Loucy (cell line): Measurements from ENCODE around the gene BAG3.

Source experiments
- H2AFZ ChIP-seq: fragments of 200-600 bp; sonication (generic); 2 replicates; pipeline ENCODE4 v1.6.0; 2016; ENCODE audit warnings: antibody characterized with exemption, mild to moderate bottlenecking, low read length, moderate library complexity
- H3F3A ChIP-seq: fragments of 200-600 bp; 2 replicates; pipeline ENCODE4 v1.6.0; 2016; ENCODE audit warnings: antibody characterized with exemption, low read depth, mild to moderate bottlenecking
- H3K27me3 ChIP-seq: fragments of 200-600 bp; sonication (generic); 2 replicates; pipeline ENCODE4 v1.6.1; 2014; ENCODE audit warnings: low read length, mild to moderate bottlenecking; ENCODE audit not compliant: insufficient read depth, poor library complexity, severe bottlenecking
- H3K36me3 ChIP-seq: fragments of 200-600 bp; sonication (generic); 2 replicates; pipeline ENCODE4 v1.6.1; 2016; ENCODE audit warnings: low read length; ENCODE audit not compliant: insufficient read depth
- H3K4me1 ChIP-seq: fragments of 200-600 bp; sonication (generic); 2 replicates; pipeline ENCODE4 v1.5.1; 2014; ENCODE audit warnings: low read length, mild to moderate bottlenecking; ENCODE audit not compliant: insufficient read depth, poor library complexity, severe bottlenecking
- H3K4me2 ChIP-seq: fragments of 200-600 bp; sonication (generic); 2 replicates; pipeline ENCODE4 v1.6.0; 2014; ENCODE audit warnings: antibody characterized with exemption, low read length, low read depth, mild to moderate bottlenecking; ENCODE audit not compliant: poor library complexity, severe bottlenecking
- H3K4me3 ChIP-seq: fragments of 200-600 bp; sonication (generic); 2 replicates; pipeline ENCODE4 v1.5.1; 2014; ENCODE audit warnings: low read length, mild to moderate bottlenecking, mixed read lengths; ENCODE audit not compliant: poor library complexity, severe bottlenecking
- H3K79me2 ChIP-seq: fragments of 200-600 bp; sonication (generic); 2 replicates; pipeline ENCODE4 v1.6.1; 2014; ENCODE audit warnings: low read length; ENCODE audit not compliant: insufficient read depth
- H3K9ac ChIP-seq: fragments of 200-600 bp; sonication (generic); 2 replicates; pipeline ENCODE4 v1.6.0; 2014; ENCODE audit warnings: mild to moderate bottlenecking, low read depth, low read length, moderate library complexity; ENCODE audit not compliant: poor library complexity, severe bottlenecking
- H3K9me2 ChIP-seq: fragments of 200-600 bp; sonication (generic); replicated peaks from 2 replicates; pipeline ENCODE4 v1.6.1; 2016; ENCODE audit warnings: low read depth, low read length, mixed read lengths
- H3K9me3 ChIP-seq: fragments of 200-600 bp; sonication (generic); 2 replicates; pipeline ENCODE4 v1.6.1; 2014; ENCODE audit warnings: mild to moderate bottlenecking, antibody characterized with exemption, low read length, low read depth; ENCODE audit not compliant: insufficient read depth
- H4K20me1 ChIP-seq: fragments of 200-600 bp; sonication (generic); 2 replicates; pipeline ENCODE4 v1.6.0; 2014; ENCODE audit warnings: antibody characterized with exemption, low read length, mild to moderate bottlenecking; ENCODE audit not compliant: insufficient read depth, poor library complexity, severe bottlenecking
- CTCF ChIP-seq: fragments of 200-600 bp; sonication (generic); conservative IDR thresholded peaks from 2 replicates; pipeline ENCODE4 v1.5.1; 2014; ENCODE audit warnings: mild to moderate bottlenecking, antibody characterized with exemption, low read length
- EZH2phosphoT487 ChIP-seq: fragments of 200-600 bp; IDR thresholded peaks from 2 replicates; pipeline ENCODE4 v1.6.1; 2018; ENCODE audit warnings: antibody characterized with exemption, mild to moderate bottlenecking, moderate library complexity, borderline replicate concordance

BAG3 gene

GRCh38 chr10:119634219-119634544 lies 17.0 kb upstream of the BAG3 start:
- Histone ChIP-seq H3K4me2 (no peak overlapping the region), H3K36me3 (no peaks in the 10 kb centered on the region), H3K9ac (no peak overlapping the region), H2AFZ (no peak overlapping the region), H3K4me1 (no peaks in the 10 kb centered on the region), H3K9me3 (no peaks in the 10 kb centered on the region), H3K9me2 (no peaks in the 10 kb centered on the region), H3K79me2 (no peaks in the 10 kb centered on the region), H3F3A (no peaks in the 10 kb centered on the region), H4K20me1 (no peaks in the 10 kb centered on the region), H3K4me3 (no peak overlapping the region), H3K27me3 (no peaks in the 10 kb centered on the region)
- TF ChIP-seq CTCF (no peak), EZH2phosphoT487 (no peak)

- Histone ChIP-seq H3K36me3 (no peaks in the 10 kb centered on the region), H3K9me3 (no peaks in the 10 kb centered on the region), H3K79me2 (no peaks in the 10 kb centered on the region), H3K4me1 (no peaks in the 10 kb centered on the region), H4K20me1 (no peaks in the 10 kb centered on the region), H3F3A (no peaks in the 10 kb centered on the region), H3K27me3 (no peaks in the 10 kb centered on the region), H3K9me2 (no peaks in the 10 kb centered on the region), H3K4me2 (no peak overlapping the region), H2AFZ (no peak overlapping the region), H3K4me3 (no peak overlapping the region), H3K9ac (no peak overlapping the region)
- TF ChIP-seq EZH2phosphoT487 (no peak), CTCF (no peak)
Observed at GRCh38 chr10:119637631-119638030, 13.5 kb upstream of the BAG3 start.

GRCh38 chr10:119638982-119639381 lies 12.2 kb upstream of the BAG3 start:
- H3K4me1 ChIP-seq = no peaks in the 10 kb centered on the region
- H3K79me2 ChIP-seq = no peaks in the 10 kb centered on the region
- no peak overlapping the region for H2AFZ ChIP-seq
- no peaks in the 10 kb centered on the region for H3K27me3 ChIP-seq
- no peaks in the 10 kb centered on the region for H3F3A ChIP-seq
- TF ChIP-seq EZH2phosphoT487 (no peak), CTCF (no peak)
- no peaks in the 10 kb centered on the region for H3K36me3 ChIP-seq
- no peak overlapping the region for H3K4me2 ChIP-seq
- no peaks in the 10 kb centered on the region for H3K9me3 ChIP-seq
- no peak overlapping the region for H3K9ac ChIP-seq
- H3K4me3 ChIP-seq = no peak overlapping the region
- no peaks in the 10 kb centered on the region for H3K9me2 ChIP-seq
- no peaks in the 10 kb centered on the region for H4K20me1 ChIP-seq
